ENCODE data around the gene SPATA1. TPM values are rescaled to one million over a fixed set of nuclear protein-coding genes. Genes with fewer than 3 reads are reported as not detected.

SPATA1 gene
- total RNA-seq, 1 donor from 2014 or later: 1.2 TPM

GRCh38 chr1:84525779-84526178, 19.6 kb downstream of the SPATA1 start:
- H3K27ac Mint-ChIP-seq (ENCODE audit: unreplicated experiment): no peak overlapping the region
- TF ChIP-seq CTCF (IDR thresholded peaks at IDR 0.05; ENCODE audit: unreplicated experiment): no peak
- DNase-seq (ENCODE audit: low spot score): no peak
- no peaks in the 10 kb centered on the region for H3K36me3 Mint-ChIP-seq (ENCODE audit: low read depth, unreplicated experiment)
- H3K4me1 Mint-ChIP-seq (ENCODE audit: unreplicated experiment): no peaks in the 10 kb centered on the region
- no peaks in the 10 kb centered on the region for H3K27me3 Mint-ChIP-seq (ENCODE audit: unreplicated experiment)
- H3K4me3 Mint-ChIP-seq (ENCODE audit: unreplicated experiment): no peak overlapping the region
- no peaks in the 10 kb centered on the region for H3K9me3 Mint-ChIP-seq (ENCODE audit: unreplicated experiment)

GRCh38 chr1:84538599-84538998, 32.4 kb downstream of the SPATA1 start:
- no peaks in the 10 kb centered on the region for H3K36me3 Mint-ChIP-seq (ENCODE audit: low read depth, unreplicated experiment)
- H3K4me3 Mint-ChIP-seq (ENCODE audit: unreplicated experiment): no peak overlapping the region
- peaks cover 1% of the 10 kb centered on the region for H3K27me3 Mint-ChIP-seq (ENCODE audit: unreplicated experiment)
- no peak overlapping the region for H3K27ac Mint-ChIP-seq (ENCODE audit: unreplicated experiment)
- no peak for TF ChIP-seq CTCF (IDR thresholded peaks at IDR 0.05; ENCODE audit: unreplicated experiment)
- no peaks in the 10 kb centered on the region for H3K4me1 Mint-ChIP-seq (ENCODE audit: unreplicated experiment)
- no peak for DNase-seq (ENCODE audit: low spot score)
- H3K9me3 Mint-ChIP-seq (ENCODE audit: unreplicated experiment): no peaks in the 10 kb centered on the region

GRCh38 chr1:84539972-84540371, 33.8 kb downstream of the SPATA1 start:
- Mint-ChIP-seq H3K4me1 (ENCODE audit: unreplicated experiment) (no peaks in the 10 kb centered on the region), H3K27ac (ENCODE audit: unreplicated experiment) (no peak overlapping the region), H3K9me3 (ENCODE audit: unreplicated experiment) (no peaks in the 10 kb centered on the region), H3K4me3 (ENCODE audit: unreplicated experiment) (no peak overlapping the region), H3K36me3 (ENCODE audit: low read depth, unreplicated experiment) (no peaks in the 10 kb centered on the region), H3K27me3 (ENCODE audit: unreplicated experiment) (peaks cover 1% of the 10 kb centered on the region)
- TF ChIP-seq CTCF (IDR thresholded peaks at IDR 0.05; ENCODE audit: unreplicated experiment): no peak
- no peak for DNase-seq (ENCODE audit: low spot score)

- H3K4me1 Mint-ChIP-seq (ENCODE audit: unreplicated experiment): no peaks in the 10 kb centered on the region
These were observed 34.6 kb downstream of the SPATA1 start for GRCh38 chr1:84540759-84541158.

GRCh38 chr1:84541679-84542078, 35.5 kb downstream of the SPATA1 start:
- Mint-ChIP-seq H3K9me3 (ENCODE audit: unreplicated experiment) (no peaks in the 10 kb centered on the region), H3K27me3 (ENCODE audit: unreplicated experiment) (peaks cover 1% of the 10 kb centered on the region), H3K4me3 (ENCODE audit: unreplicated experiment) (no peak overlapping the region), H3K4me1 (ENCODE audit: unreplicated experiment) (no peaks in the 10 kb centered on the region), H3K36me3 (ENCODE audit: low read depth, unreplicated experiment) (no peaks in the 10 kb centered on the region), H3K27ac (ENCODE audit: unreplicated experiment) (no peak overlapping the region)
- no peak for TF ChIP-seq CTCF (IDR thresholded peaks at IDR 0.05; ENCODE audit: unreplicated experiment)
- no peak for DNase-seq (ENCODE audit: low spot score)

More at GRCh38 chr1:84540759-84541158, 34.6 kb downstream of the SPATA1 start:
- no peak for DNase-seq (ENCODE audit: low spot score)
- H3K36me3 Mint-ChIP-seq (ENCODE audit: low read depth, unreplicated experiment): no peaks in the 10 kb centered on the region
- H3K4me3 Mint-ChIP-seq (ENCODE audit: unreplicated experiment): no peak overlapping the region
- H3K27ac Mint-ChIP-seq (ENCODE audit: unreplicated experiment): no peak overlapping the region
- H3K27me3 Mint-ChIP-seq (ENCODE audit: unreplicated experiment): peaks cover 1% of the 10 kb centered on the region
- no peak for TF ChIP-seq CTCF (IDR thresholded peaks at IDR 0.05; ENCODE audit: unreplicated experiment)
- no peaks in the 10 kb centered on the region for H3K9me3 Mint-ChIP-seq (ENCODE audit: unreplicated experiment)
